Nephron progenitor cell (in vitro differentiated cells): ENCODE results near the gene CAMKMT.
"Not testable (repeated sequence)": the region's sequence is repeated elsewhere in the genome, so short reads cannot be mapped to it uniquely, and the experiment has no call there.

ENCODE experiments used
- DNase-seq: peaks from one replicate; pipeline ENCODE4 v3.0.0; 2021
- H3K27ac Mint-ChIP-seq: 2 replicates; pipeline ENCODE4 v1.8.0; 2021; ENCODE audit warnings: mild to moderate bottlenecking, moderate library complexity, mixed read lengths
- H3K27me3 Mint-ChIP-seq: 2 replicates; pipeline ENCODE4 v1.8.0; 2021; ENCODE audit warnings: mild to moderate bottlenecking, low read depth, mixed read lengths; ENCODE audit not compliant: poor library complexity
- H3K36me3 Mint-ChIP-seq: 2 replicates; pipeline ENCODE4 v1.8.0; 2021; ENCODE audit warnings: low read depth, mixed read lengths
- H3K4me1 Mint-ChIP-seq: 2 replicates; pipeline ENCODE4 v1.8.0; 2021; ENCODE audit warnings: mixed read lengths
- H3K4me3 Mint-ChIP-seq: 2 replicates; pipeline ENCODE4 v1.8.0; 2021; ENCODE audit warnings: mild to moderate bottlenecking, moderate library complexity, mixed read lengths
- H3K9me3 Mint-ChIP-seq: 2 replicates; pipeline ENCODE4 v1.8.0; 2021; ENCODE audit warnings: mild to moderate bottlenecking, moderate library complexity, mixed read lengths
- CTCF ChIP-seq: fragments of 200-600 bp; sonication (generic); IDR thresholded peaks from 2 replicates; pipeline ENCODE4 v1.5.0; 2021; ENCODE audit warnings: antibody characterized with exemption

The CAMKMT gene

DNA sequence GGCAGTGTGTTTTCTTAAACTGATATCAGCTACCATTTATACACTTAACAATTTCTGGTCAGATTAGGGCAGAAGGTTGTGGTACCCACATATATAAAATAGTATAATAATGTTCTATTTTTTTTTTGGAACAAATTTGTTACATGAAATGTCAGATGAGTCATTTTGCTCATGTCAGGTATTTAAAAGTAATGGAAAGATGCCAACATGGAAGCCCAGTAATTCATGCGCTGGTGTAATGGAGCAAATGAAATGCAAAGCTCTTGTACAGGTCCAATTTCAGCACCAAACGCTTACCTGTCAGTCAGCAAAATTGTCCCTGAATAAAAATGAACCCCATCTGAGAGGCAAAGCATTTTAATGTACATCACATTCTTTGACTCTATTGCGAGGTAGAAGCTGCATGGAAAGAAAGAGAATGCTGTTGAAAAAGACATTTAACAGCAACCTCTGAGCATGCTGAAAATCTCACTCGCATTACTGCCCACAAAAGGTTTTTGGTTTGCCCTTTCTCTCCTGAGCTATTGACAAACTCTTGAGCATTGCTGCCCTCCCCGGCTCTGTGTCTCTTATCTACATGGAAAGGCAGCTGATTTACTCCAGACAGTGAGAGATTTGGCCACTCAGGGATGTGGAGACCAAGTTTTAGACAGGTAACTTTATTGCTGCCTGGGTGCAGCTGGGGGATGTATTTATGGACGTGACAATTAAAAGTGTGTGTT lies 217.5 kb downstream of the CAMKMT start:
- H3K27ac Mint-ChIP-seq = no peak overlapping the region
- H3K36me3 Mint-ChIP-seq = no peaks in the 10 kb centered on the region
- H3K9me3 Mint-ChIP-seq = no peaks in the 10 kb centered on the region
- no peak for TF ChIP-seq CTCF
- H3K27me3 Mint-ChIP-seq = no peaks in the 10 kb centered on the region
- H3K4me1 Mint-ChIP-seq = no peaks in the 10 kb centered on the region
- DNase-seq = no peak
- H3K4me3 Mint-ChIP-seq = no peak overlapping the region

DNA sequence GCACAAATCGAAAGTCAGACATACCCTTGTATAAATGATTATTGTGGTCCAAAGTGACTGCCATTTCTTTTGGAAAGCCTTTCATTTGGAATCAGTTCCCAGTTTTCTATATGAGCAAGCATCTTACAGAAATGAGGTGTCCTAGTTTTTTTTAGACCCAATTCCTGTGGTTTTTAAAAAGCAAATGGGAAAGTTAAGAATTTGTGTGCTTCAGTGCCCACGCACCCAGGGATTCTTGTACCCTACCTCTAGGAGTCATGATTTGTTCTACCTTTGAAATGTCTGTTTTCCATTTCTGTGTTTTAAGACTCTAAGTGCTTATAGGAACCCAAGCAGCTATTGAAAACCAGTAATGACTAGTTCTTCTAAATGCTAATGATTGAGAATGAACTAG lies 218.1 kb downstream of the CAMKMT start:
- Mint-ChIP-seq H3K9me3 (no peaks in the 10 kb centered on the region), H3K4me3 (no peak overlapping the region)
- TF ChIP-seq CTCF = no peak

GRCh38 chr2:44580875-44581515 lies 219.2 kb downstream of the CAMKMT start:
- TF ChIP-seq CTCF = no peak
- no peaks in the 10 kb centered on the region for H3K4me1 Mint-ChIP-seq
- no peak overlapping the region for H3K27ac Mint-ChIP-seq
- H3K27me3 Mint-ChIP-seq = no peaks in the 10 kb centered on the region
- no peak overlapping the region for H3K4me3 Mint-ChIP-seq
- H3K36me3 Mint-ChIP-seq = no peaks in the 10 kb centered on the region
- H3K9me3 Mint-ChIP-seq = no peaks in the 10 kb centered on the region
- DNase-seq = no peak

More for the DNA sequence above, 218.1 kb downstream of the CAMKMT start:
- no peaks in the 10 kb centered on the region for H3K36me3 Mint-ChIP-seq
- no peak overlapping the region for H3K27ac Mint-ChIP-seq
- no peaks in the 10 kb centered on the region for H3K4me1 Mint-ChIP-seq
- DNase-seq = no peak
- H3K27me3 Mint-ChIP-seq = no peaks in the 10 kb centered on the region

GRCh38 chr2:44582363-44583008 lies 220.7 kb downstream of the CAMKMT start:
- H3K4me1 Mint-ChIP-seq = no peaks in the 10 kb centered on the region
- peaks cover 7% of the 10 kb centered on the region for H3K36me3 Mint-ChIP-seq
- no peak for DNase-seq
- no peaks in the 10 kb centered on the region for H3K27me3 Mint-ChIP-seq
- no peak overlapping the region for H3K4me3 Mint-ChIP-seq
- no peak for TF ChIP-seq CTCF
- H3K9me3 Mint-ChIP-seq = peaks cover 8% of the 10 kb centered on the region
- H3K27ac Mint-ChIP-seq = no peak overlapping the region

DNA sequence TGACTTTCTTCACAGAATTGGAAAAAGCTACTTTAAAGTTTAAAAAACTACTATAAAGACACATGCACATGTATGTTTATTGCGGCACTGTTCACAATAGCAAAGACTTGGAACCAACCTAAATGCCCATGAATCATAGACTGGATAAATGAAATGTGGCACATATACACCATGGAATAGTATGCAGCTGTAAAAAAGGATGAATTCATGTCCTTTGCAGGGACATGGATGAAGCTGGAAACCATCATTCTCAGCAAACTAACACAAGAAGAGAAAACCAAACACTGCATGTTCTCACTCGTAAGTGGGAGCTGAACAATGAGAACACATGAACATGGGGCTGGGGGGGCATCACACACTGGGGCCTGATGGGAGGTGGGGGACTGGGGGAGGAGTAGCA lies 233.9 kb downstream of the CAMKMT start:
- H3K27ac Mint-ChIP-seq, DNase-seq: not testable (repeated sequence)
- peaks cover 28% of the 10 kb centered on the region for H3K9me3 Mint-ChIP-seq

GRCh38 chr2:44596537-44597320 lies 235.0 kb downstream of the CAMKMT start:
- Mint-ChIP-seq H3K27me3 (no peaks in the 10 kb centered on the region), H3K27ac (no peak overlapping the region), H3K9me3 (peaks cover 28% of the 10 kb centered on the region), H3K4me1 (no peaks in the 10 kb centered on the region), H3K36me3 (peaks cover 5% of the 10 kb centered on the region), H3K4me3 (no peak overlapping the region)
- no peak for DNase-seq
- no peak for TF ChIP-seq CTCF

More for the DNA sequence above, 233.9 kb downstream of the CAMKMT start:
- H3K4me3 Mint-ChIP-seq, H3K4me1 Mint-ChIP-seq, H3K36me3 Mint-ChIP-seq, H3K27me3 Mint-ChIP-seq: not testable (repeated sequence)
